Dermis blood vessel endothelial cell (primary cell): ENCODE data around the gene ACY1. TPM values are rescaled to one million over a fixed set of nuclear protein-coding genes. Genes with fewer than 3 reads are reported as not detected.
"Not testable (repeated sequence)": the region's sequence is repeated elsewhere in the genome, so short reads cannot be mapped to it uniquely, and the experiment has no call there.

Experiments used
- DNase-seq: peaks from one replicate; pipeline ENCODE4 v3.0.0; 2010
- total RNA-seq: library from RNA; depleted of rRNA; stranded (reverse); fragments of >200 nt; gene quantifications from 2 replicates; pipeline ENCODE4 v1.2.3, GENCODE V29; 2014

The ACY1 gene
- total RNA-seq, 1 donor from 2014 or later = 22.6 TPM

GRCh38 chr3:52026041-52026440, 42.7 kb downstream of the ACY1 start:
- no peak for DNase-seq

DNA sequence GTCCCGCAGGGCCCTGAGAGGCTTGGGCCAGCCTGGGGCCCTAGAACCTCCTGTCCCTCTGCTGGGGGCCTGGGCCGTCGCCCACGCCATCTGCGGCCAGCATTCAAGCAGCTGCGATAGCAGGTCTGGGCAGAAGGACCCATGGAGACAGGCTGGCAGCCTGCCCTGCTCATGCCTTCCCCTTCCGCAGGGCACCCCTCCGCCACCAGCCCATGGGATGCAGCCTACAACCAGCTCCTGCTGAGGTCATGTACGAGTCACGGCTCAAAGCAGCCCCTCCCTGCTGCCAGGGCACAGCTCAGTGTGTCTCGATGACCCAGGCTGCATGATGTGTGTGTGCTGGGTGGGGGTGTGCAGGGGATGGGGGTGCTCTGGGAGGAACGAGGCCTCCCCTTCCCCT, 45.2 kb downstream of the ACY1 start:
- no peak for DNase-seq

DNA sequence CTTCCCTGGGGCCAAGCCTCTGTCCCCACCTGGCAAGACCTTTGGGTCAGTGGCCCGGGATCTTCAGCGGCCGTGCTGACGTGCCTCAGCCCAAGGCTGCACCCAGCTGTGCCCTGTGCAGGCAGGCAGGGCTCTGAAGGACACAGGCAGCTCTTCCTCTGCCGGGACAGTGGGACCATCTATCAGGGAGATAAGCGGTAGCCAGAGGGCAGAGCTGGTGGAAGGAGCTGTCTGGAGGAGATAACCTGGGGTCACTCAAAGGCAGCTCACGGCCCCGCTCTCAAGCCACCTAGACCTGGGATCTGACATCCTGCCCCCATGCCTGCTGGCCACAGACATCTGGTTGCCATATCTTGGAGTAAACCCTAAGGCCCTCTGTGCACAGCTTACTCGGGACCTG, 45.7 kb downstream of the ACY1 start:
- no peak for DNase-seq

DNA sequence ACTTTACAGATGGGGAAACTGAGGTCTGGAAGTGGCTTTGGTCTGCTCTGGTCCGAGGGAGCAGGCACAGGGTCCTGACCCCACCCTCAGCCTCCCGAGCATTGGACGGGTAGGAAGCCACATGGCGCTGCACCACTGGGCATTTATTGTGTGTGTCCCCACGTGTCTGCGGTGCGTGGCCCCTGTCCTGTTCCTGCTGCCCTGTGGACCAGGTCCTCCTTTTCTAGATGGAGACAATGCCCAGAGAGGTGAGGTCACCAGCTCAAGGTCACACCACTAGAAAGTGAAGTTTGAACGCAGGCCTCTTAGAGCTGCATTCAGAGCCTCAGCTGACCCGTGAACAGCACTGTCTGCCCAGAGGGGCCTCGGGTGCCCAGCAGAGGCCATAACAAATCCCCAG, 46.2 kb downstream of the ACY1 start:
- no peak for DNase-seq

DNA sequence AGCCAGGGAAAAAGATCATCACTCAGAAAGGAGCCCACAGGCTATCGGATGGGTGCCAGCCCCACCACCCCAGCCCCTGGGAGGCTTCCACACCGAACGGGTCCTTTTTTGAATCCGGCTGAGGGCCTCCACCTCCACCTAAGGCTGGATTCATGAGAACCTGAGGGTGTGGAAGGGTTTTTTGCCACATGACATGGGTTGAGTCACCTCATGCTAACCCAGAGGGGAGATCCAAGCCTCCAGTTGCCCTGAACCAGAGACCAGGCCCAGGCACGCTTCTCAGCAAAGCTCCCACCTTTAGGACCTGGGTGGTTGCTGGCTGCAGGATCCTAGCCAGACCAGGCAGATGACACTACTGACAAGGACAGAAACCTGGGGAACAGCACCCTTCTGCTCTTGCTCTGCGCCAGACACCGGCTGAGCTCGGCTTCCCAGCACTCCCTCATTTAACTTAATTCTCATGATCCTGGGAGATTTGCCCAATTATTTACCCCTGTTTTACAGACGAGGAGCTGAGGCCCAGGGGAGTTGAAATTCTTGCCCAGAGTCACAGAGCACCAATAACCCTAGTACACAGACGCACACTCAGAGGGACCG, 47.5 kb downstream of the ACY1 start:
- no peak for DNase-seq

GRCh38 chr3:52031896-52032295, 48.6 kb downstream of the ACY1 start:
- DNase-seq = no peak

- DNase-seq = no peak
Measured at GRCh38 chr3:52032702-52033408, 49.5 kb downstream of the ACY1 start.

DNA sequence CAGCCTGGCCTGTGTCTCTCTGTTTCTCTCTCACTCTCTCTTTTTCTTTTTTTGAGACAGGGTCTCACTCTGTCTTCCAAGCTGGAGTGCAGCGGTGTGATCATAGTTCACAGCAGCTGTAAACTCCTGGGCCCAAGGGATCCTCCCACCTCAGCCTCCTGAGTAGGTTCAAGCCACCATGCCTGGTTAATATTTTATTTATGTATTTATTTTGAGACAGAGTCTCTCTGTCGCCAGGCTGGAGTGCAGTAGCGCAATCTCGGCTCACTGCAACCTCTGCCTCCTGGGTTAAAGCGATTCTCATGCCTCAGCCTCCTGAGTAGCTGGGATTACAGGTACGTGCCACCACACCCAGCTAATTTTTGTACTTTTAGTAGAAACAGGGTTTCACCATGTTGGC, 50.4 kb downstream of the ACY1 start:
- DNase-seq = not testable (repeated sequence)

DNA sequence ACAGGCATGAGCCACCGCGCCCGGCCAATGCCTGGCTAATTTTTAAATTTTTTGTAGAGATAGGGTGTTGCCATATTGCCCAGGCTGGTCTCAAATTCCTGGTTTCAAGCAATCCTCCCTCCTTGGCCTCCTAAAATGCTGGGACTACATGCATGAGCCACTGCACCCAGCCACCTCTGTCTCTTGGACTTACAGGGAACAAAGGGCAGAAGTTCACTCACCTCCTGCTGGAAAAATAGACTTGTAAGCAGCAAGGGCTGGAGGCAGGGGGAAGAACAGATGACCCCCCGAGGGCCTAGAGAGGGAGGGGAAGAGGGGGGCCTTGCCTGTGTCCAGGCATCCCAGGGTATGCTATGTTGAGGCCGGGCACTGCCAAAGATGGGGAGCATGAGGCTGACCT, 50.9 kb downstream of the ACY1 start:
- no peak for DNase-seq

- no peak for DNase-seq
Measured at GRCh38 chr3:52034651-52035050, 51.3 kb downstream of the ACY1 start.

DNA sequence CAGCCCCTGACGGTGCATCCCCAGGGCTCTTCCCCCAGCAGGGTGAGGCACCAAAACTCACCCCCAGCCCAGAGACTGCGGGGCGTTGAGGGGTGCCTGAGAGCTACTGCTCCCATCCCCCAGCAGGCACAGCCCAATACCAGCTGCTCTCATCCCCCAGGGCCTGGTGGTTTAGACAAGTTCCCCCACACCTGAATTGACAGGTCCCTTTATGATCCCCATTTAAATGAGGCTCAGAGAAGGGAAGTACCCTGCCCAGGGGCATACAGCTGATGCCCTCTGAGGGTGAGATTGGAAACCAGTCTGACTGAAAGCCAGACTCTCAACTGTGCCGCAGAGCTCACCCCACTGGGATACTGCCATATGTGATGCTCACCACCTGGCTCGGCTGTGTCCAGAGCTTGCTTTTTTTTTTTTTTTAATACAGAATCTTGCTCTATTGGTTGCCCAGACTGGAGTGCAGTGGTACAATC, 52.9 kb downstream of the ACY1 start:
- no peak for DNase-seq

GRCh38 chr3:52036829-52037228, 53.5 kb downstream of the ACY1 start:
- DNase-seq = no peak

DNA sequence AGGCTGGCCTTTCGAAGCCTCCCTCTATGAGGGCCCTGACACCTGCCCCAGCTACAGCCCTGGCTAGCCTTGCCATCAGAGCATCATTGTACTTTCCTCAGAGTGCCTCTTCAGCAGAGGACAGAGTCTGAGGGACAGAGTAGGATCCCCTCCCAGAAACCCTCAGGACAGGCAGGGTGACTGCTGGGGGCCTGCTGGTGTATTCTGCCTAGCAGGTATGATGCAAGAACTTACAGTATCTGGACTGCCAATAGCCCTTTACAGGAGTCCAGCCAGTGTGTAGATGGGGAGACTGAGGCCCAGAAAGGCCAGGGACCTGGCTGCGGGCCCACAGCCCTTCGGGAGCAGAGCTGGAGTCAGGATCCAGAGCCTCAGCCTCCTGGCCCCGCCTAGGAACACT, 54.0 kb downstream of the ACY1 start:
- no peak for DNase-seq

- no peak for DNase-seq
Measured at GRCh38 chr3:52038227-52038626, 54.9 kb downstream of the ACY1 start.

Other genes starting within 250 kb of the ACY1 start
- not detected in 2 replicates for gene IQCF6, start 204.3 kb upstream of the ACY1 start, total RNA-seq
- not detected in 2 replicates for gene IQCF2, start 121.9 kb upstream of the ACY1 start, total RNA-seq
- gene IQCF5, start 107.9 kb upstream of the ACY1 start, total RNA-seq = not detected in 2 replicates
- gene IQCF1, start 80.2 kb upstream of the ACY1 start, total RNA-seq = not detected in 2 replicates
- gene RRP9, start 41.6 kb upstream of the ACY1 start, total RNA-seq = 18.7 and 22.2 TPM in 2 replicates
- gene PARP3, start 41.2 kb upstream of the ACY1 start, total RNA-seq = 9.9 and 17.9 TPM in 2 replicates
- not detected in 2 replicates for gene GPR62, start 28.2 kb upstream of the ACY1 start, total RNA-seq
- 26.2 and 31.3 TPM in 2 replicates for gene PCBP4, start 16.1 kb upstream of the ACY1 start, total RNA-seq
- gene ABHD14B, start 9.5 kb upstream of the ACY1 start, total RNA-seq = 16.8 and 18.7 TPM in 2 replicates
- gene ABHD14A, start 8.5 kb upstream of the ACY1 start, total RNA-seq = 5.4 and 6.9 TPM in 2 replicates
- gene RPL29, start 12.4 kb downstream of the ACY1 start, total RNA-seq = 784 and 1,399 TPM in 2 replicates
- 8.0 and 10.8 TPM in 2 replicates for gene DUSP7, start 73.0 kb downstream of the ACY1 start, total RNA-seq
- gene POC1A, start 170.9 kb downstream of the ACY1 start, total RNA-seq = 3.7 and 17.6 TPM in 2 replicates
- 41.0 and 51.7 TPM in 2 replicates for gene ALAS1, start 214.6 kb downstream of the ACY1 start, total RNA-seq
- under 0.01 TPM in 1 of 2 replicates, not detected in the other for gene TLR9, start 242.1 kb downstream of the ACY1 start, total RNA-seq